Common myeloid progenitor, CD34-positive (primary cell): ENCODE data around the gene MYF6.

Source experiments
- CTCF ChIA-PET: fragments of 350-600 bp; sonication (Branson Sonifier 250); formaldehyde crosslinking; loops from one replicate; lab custom pipeline; 2021; ENCODE audit warnings: antibody characterized with exemption; lab: Charles Lee
- POLR2A ChIA-PET: fragments of 350-600 bp; sonication (Branson Sonifier 250); formaldehyde crosslinking; loops from one replicate; lab custom pipeline; 2021; ENCODE audit warnings: antibody characterized with exemption; lab: Charles Lee
- DNase-seq, 3 donors: peaks; one replicate each; pipeline versions ENCODE4 v3.0.0 to v3.0.0-alpha.2; 2013
- H3K27ac ChIP-seq, 2 experiments: 1 replicate in 1 of 2; 2 replicates in 1 of 2; pipeline ENCODE4 v1.7.0; 2013; ENCODE audit warnings: inconsistent platforms in 2 of 2, low read length in 2 of 2, mild to moderate bottlenecking in 2 of 2, low read depth in 1 of 2, moderate library complexity in 1 of 2; ENCODE audit not compliant: severe bottlenecking in 2 of 2, insufficient read depth in 1 of 2, poor library complexity in 1 of 2
- H3K27me3 ChIP-seq, 5 experiments: replicated peaks in 2 of 5; 1 replicate in 3 of 5; 2 replicates in 2 of 5; pipeline versions ENCODE4 v1.6.1 to v1.7.0; 2013; ENCODE audit warnings: low read length in 4 of 5, mild to moderate bottlenecking in 2 of 5, moderate library complexity in 2 of 5, inconsistent platforms in 1 of 5; ENCODE audit not compliant: insufficient read depth in 5 of 5, control insufficient read depth in 4 of 5
- H3K36me3 ChIP-seq, 4 experiments: 1 replicate in 2 of 4; 2 replicates in 2 of 4; pipeline versions ENCODE4 v1.6.1 to v1.7.0; 2013; ENCODE audit warnings: low read length in 3 of 4, control low read depth in 1 of 4, mild to moderate bottlenecking in 1 of 4; ENCODE audit not compliant: control insufficient read depth in 4 of 4, insufficient read depth in 4 of 4
- H3K4me1 ChIP-seq, 4 experiments: 1 replicate in 3 of 4; 2 replicates in 1 of 4; pipeline versions ENCODE4 v1.6.1 to v1.7.1; 2013; ENCODE audit warnings: low read length in 3 of 4, mild to moderate bottlenecking in 3 of 4, control low read depth in 1 of 4, inconsistent platforms in 1 of 4, moderate library complexity in 1 of 4; ENCODE audit not compliant: control insufficient read depth in 4 of 4, insufficient read depth in 4 of 4; ENCODE audit errors: control extremely low read depth in 1 of 4
- H3K4me3 ChIP-seq, 7 experiments: 1 replicate in 4 of 7; 2 replicates in 3 of 7; pipeline versions ENCODE4 v1.5.1 to v1.7.0; 2013; ENCODE audit warnings: mild to moderate bottlenecking in 7 of 7, low read length in 6 of 7, moderate library complexity in 6 of 7, inconsistent platforms in 2 of 7, low read depth in 2 of 7, control low read depth in 1 of 7; ENCODE audit not compliant: insufficient read depth in 4 of 7, control insufficient read depth in 1 of 7; ENCODE audit errors: extremely low read depth in 1 of 7
- H3K9me3 ChIP-seq, 5 experiments: 1 replicate in 4 of 5; 2 replicates in 1 of 5; pipeline versions ENCODE4 v1.6.1 to v1.7.1; 2013; ENCODE audit warnings: low read length in 4 of 5, mild to moderate bottlenecking in 2 of 5, inconsistent platforms in 1 of 5, low read depth in 1 of 5, moderate library complexity in 1 of 5; ENCODE audit not compliant: control insufficient read depth in 4 of 5, insufficient read depth in 2 of 5; ENCODE audit errors: control extremely low read depth in 1 of 5
- WGBS: methylation state at CpG from one replicate; pipeline ENCODE4 v1.1.5; 2013; ENCODE audit not compliant: insufficient coverage; 5-methylcytosine and 5-hydroxymethylcytosine counted together

Gene MYF6

DNA sequence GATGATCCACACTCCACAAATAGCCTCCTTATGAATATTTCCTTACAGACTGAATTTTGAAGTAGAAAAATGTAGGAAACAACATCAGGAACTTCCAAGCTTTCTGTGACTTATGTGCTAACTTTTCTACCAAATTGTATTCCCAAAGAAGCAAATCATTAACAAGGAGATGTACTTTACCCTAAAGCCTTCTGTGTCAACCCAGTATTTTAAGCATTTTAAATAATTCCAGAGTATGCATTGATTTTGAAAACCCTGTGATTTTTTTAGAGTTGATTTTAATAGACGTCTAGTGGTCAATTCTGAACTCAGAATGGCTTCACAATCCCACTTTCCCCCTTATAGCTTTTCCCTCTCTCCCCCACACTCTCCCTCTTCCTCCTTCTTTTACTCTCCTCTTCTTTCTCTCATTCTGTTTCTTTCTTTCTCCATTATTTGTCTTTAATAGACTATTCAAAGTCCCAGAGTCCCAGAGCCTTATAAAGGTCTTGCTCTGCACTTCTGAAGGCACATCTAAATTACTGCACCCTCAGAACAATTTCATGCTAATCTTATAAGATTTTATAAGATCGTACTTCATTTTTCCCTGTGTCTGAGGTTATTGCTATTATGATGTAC is 10.1 kb upstream of the MYF6 start:
- H3K4me1 ChIP-seq = no peaks in the 10 kb centered on the region
- no peak overlapping the region for H3K4me3 ChIP-seq
- WGBS = 80% methylated on average over 1 of the region's 2 CpGs
- H3K36me3 ChIP-seq = no peaks in the 10 kb centered on the region
- CTCF ChIA-PET = no interaction called here
- H3K27me3 ChIP-seq = peaks cover 0 to 6% (median 3%) of the 10 kb centered on the region in 5 experiments
- POLR2A ChIA-PET = no interaction called here
- no peak overlapping the region for H3K27ac ChIP-seq
- DNase-seq = no peak
- H3K9me3 ChIP-seq = no peaks in the 10 kb centered on the region

DNA sequence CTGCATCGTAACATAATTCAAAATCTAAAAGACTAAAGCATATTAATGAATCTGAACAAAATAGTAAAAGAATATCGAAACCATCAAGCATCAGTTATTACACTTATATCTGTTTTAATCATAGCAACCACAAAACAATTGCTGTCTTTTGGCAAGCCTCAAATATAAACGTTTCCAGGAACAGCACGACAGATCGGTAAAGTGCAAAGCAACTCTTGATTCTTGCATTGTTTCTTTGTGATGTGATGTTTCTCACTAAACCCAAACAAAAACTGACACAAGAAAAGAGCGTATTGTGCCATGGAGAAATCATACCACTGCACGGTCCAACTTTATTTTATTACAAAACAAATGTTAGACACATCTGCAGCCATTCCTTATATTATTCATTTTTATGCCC is 9.2 kb upstream of the MYF6 start:
- ChIA-PET CTCF (no interaction called here), POLR2A (no interaction called here)
- Histone ChIP-seq H3K27ac (no peak overlapping the region), H3K4me1 (no peaks in the 10 kb centered on the region), H3K27me3 (peaks cover 0 to 8% (median 5%) of the 10 kb centered on the region in 5 experiments), H3K36me3 (no peaks in the 10 kb centered on the region), H3K9me3 (no peaks in the 10 kb centered on the region), H3K4me3 (no peak overlapping the region)
- WGBS = 100% methylated on average over 1 of the region's 7 CpGs
- DNase-seq = no peak

DNA sequence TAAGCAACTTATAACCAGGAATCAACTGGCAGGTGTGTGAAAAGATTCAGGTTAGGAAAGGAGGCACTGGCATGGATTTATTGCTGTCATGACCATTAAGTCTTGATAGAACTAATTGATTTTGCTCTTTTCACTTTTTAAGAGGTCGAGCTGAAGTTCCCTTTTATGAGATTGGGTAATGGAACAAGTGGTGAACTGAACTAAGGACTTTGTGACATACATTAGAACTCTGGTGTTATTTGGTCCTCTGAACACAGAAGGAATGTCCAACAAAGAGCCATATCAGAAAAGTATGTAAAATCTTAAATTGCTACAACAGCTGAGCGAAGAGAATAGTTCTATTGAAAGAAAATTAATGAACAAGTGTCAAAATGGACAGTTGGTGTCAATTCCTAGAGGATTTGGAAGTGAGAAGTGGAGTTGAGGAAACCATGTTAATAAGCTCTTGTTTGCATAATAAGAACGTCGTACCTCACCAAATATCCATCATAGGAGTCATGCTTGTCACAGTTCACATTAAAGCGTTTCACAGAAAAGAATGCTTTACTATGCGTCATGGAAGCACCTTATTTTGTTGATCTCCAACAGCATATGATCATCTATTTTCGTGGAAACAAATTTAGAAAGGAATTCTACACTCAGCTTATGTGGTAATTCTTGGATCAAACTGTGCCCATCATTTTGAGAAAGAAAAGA is 8.4 kb upstream of the MYF6 start:
- Histone ChIP-seq H3K36me3 (no peaks in the 10 kb centered on the region), H3K4me1 (no peaks in the 10 kb centered on the region), H3K4me3 (no peak overlapping the region), H3K27me3 (peaks cover 0 to 8% (median 7%) of the 10 kb centered on the region in 5 experiments), H3K9me3 (no peaks in the 10 kb centered on the region), H3K27ac (no peak overlapping the region)
- WGBS = 86% methylated on average over 5 of the region's 7 CpGs
- CTCF ChIA-PET = no interaction called here
- POLR2A ChIA-PET = no interaction called here
- no peak for DNase-seq

DNA sequence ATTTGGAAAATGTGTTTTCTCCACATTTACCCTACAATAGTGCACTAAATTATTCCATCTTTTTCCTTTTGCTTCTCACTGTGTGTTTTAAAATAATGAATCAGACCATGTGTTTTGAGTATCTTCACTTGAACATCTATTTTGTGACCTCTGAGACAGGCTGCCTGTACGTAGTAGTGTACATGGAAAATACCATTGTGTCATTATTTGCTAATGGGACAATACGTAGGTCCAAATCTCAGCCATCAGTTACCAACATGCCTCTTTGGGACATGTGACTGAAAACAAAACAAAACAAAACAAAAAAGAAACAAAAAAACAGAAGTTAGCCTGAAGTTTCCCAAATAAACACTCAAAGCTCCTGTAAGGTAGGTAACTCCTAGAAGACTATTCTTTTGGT is 7.1 kb upstream of the MYF6 start:
- Histone ChIP-seq H3K36me3 (no peaks in the 10 kb centered on the region), H3K9me3 (no peaks in the 10 kb centered on the region), H3K27me3 (peaks cover 0 to 12% (median 7%) of the 10 kb centered on the region in 5 experiments), H3K4me3 (no peak overlapping the region), H3K4me1 (no peaks in the 10 kb centered on the region), H3K27ac (no peak overlapping the region)
- CTCF ChIA-PET = no interaction called here
- DNase-seq = no peak
- WGBS = no CpG with 5 or more reads among the region's 2 CpGs
- POLR2A ChIA-PET = no interaction called here

DNA sequence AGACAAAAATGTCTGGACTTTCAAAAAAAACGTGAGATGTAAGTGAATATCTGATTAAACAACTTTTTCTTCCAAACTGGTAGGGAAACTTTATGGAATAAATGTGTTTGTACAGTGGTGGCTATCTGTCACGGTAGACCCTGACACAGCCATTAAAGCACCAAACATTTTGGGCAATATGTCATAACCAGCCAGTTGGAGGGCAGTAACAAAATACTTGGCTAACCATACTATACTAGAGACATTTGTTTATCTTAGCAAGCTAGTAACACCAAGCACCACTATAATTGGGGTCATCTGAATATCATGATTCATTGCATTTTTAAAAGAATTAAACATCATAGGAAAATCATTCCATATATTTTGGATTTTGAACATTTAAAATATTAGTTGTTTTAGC is 6.0 kb upstream of the MYF6 start:
- CTCF ChIA-PET = no interaction called here
- no peaks in the 10 kb centered on the region for H3K36me3 ChIP-seq
- no peaks in the 10 kb centered on the region for H3K4me1 ChIP-seq
- POLR2A ChIA-PET = no interaction called here
- H3K27ac ChIP-seq = no peak overlapping the region
- H3K9me3 ChIP-seq = peaks cover 0 to 1% (median 0%) of the 10 kb centered on the region in 5 experiments
- H3K27me3 ChIP-seq = peaks cover 3 to 18% (median 11%) of the 10 kb centered on the region in 5 experiments
- DNase-seq = no peak
- WGBS = 100% methylated on average over 1 of the region's 2 CpGs
- no peak overlapping the region for H3K4me3 ChIP-seq

DNA sequence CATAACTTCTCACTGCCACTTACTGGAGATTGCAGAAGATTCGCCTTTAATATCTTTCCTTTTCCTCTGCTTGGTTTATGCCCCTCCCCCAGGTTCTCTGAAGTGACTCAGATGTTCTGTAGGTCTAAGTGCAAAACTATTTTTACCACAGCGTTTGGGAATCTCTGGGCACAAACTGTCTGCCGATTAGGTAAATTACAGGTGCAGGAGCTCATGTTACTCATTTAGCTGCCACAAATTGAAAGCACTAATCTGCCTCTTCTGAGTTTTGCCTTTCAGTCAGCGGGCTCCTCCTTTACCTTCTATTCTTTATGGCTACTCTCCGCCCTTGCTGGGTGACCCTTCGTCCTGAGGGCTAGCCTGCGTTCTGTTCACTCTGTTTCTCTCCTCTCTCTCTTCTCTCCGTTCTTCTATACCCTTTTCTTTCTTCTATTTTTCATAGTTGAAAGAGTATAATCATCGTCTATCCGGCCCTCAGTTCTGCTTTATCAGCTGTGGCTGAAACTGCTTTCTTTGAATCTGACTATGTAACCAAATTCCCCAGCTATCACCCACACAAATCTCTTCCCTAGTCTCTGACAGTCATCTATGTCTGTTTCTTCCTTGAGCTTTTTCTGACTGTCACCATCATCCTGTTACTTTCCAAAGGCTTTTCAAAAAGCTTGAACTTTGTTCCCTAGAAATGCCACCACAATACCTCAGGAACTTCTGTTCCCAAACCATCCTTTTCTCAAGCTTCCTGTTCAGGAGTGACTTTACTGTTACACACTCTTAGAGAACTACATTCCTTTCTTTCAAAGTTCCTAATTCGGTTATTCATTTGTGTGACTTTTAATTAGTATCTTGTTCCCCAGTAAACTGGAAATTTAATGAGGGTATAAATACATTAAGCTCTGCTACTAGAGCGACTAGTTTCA is 4.3 kb upstream of the MYF6 start:
- Histone ChIP-seq H3K4me1 (peaks cover 0 to 6% (median 3%) of the 10 kb centered on the region in 4 experiments), H3K36me3 (no peaks in the 10 kb centered on the region), H3K27me3 (peaks cover 12 to 36% (median 22%) of the 10 kb centered on the region in 5 experiments), H3K27ac (no peak overlapping the region), H3K9me3 (peaks cover 0 to 1% (median 0%) of the 10 kb centered on the region in 5 experiments), H3K4me3 (no peak overlapping the region)
- CTCF ChIA-PET = no interaction called here
- POLR2A ChIA-PET = no interaction called here
- DNase-seq = no peak
- 83% methylated on average over 10 of the region's 12 CpGs for WGBS
